Right lobe of liver (tissue), 4 donors: ENCODE results near the gene CACNA1S.

Experiments used
- POLR2A ChIP-seq: fragments of 450-650 bp; IDR thresholded peaks from one replicate; pipeline ENCODE4 v1.6.1; 2017; ENCODE audit warnings: antibody characterized with exemption, mild to moderate bottlenecking
- TF ChIP-seq, protein P1 (sequence below), 4 donors: fragments of 200-600 bp in 3 of 4; fragments of 450-650 bp in 1 of 4; IDR thresholded peaks; one replicate each; pipeline versions ENCODE4 v1.5.1 to v1.8.0; 2016 to 2022; ENCODE audit warnings: antibody characterized with exemption in 4 of 4, mild to moderate bottlenecking in 2 of 4
- donor health status: DM: no; HTN: no; CAD: no.
- donor health status: DM: no; HTN: no; CAD: no.
- donor health status: DM: no; HTN: yes; CAD: no.

DNA sequence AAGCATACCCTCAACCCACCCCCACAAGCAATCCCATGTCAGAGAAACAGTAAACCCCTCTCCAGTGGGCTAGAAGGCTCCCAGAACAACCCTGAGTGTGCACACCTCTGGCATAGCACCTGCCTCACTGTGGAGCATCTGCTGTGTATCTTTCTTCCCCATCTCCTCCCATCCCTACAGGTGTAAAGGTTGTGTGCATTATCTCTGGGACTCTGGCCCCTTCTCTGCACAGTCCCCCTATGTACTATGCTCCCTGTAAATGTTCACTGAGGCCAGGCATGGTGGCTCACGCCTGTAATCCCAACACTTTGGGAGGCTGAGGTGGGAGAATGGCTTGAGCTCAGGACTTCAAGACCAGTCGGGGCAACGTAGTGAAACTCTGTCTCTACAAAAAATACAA, 700 bp upstream of the CACNA1S start:
- TF ChIP-seq POLR2A: no peak
- TF ChIP-seq, protein P1, sequence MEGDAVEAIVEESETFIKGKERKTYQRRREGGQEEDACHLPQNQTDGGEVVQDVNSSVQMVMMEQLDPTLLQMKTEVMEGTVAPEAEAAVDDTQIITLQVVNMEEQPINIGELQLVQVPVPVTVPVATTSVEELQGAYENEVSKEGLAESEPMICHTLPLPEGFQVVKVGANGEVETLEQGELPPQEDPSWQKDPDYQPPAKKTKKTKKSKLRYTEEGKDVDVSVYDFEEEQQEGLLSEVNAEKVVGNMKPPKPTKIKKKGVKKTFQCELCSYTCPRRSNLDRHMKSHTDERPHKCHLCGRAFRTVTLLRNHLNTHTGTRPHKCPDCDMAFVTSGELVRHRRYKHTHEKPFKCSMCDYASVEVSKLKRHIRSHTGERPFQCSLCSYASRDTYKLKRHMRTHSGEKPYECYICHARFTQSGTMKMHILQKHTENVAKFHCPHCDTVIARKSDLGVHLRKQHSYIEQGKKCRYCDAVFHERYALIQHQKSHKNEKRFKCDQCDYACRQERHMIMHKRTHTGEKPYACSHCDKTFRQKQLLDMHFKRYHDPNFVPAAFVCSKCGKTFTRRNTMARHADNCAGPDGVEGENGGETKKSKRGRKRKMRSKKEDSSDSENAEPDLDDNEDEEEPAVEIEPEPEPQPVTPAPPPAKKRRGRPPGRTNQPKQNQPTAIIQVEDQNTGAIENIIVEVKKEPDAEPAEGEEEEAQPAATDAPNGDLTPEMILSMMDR (IDR thresholded peaks at IDR 0.05): no peak
